ENCODE data around the gene CD247.

GRCh38 chr1:167413328-167413727 is 105.0 kb downstream of the CD247 start:
- TF ChIP-seq CTCF (IDR thresholded peaks at IDR 0.05) (no peak), EZH2phosphoT487 (IDR thresholded peaks at IDR 0.05) (no peak)
